AG09319 (cell line): Measurements from ENCODE around the gene DPH3.

ENCODE experiments used
- DNase-seq: peaks from one replicate; pipeline ENCODE4 v3.0.0-alpha.2; 2010; ENCODE audit warnings: low read depth; ENCODE audit errors: extremely low read depth
- TF ChIP-seq, protein P1 (sequence below): IDR thresholded peaks from 2 replicates; pipeline ENCODE4 v1.5.1; 2011; ENCODE audit warnings: low read depth, mild to moderate bottlenecking, inconsistent platforms, low read length, moderate library complexity

Gene DPH3

DNA sequence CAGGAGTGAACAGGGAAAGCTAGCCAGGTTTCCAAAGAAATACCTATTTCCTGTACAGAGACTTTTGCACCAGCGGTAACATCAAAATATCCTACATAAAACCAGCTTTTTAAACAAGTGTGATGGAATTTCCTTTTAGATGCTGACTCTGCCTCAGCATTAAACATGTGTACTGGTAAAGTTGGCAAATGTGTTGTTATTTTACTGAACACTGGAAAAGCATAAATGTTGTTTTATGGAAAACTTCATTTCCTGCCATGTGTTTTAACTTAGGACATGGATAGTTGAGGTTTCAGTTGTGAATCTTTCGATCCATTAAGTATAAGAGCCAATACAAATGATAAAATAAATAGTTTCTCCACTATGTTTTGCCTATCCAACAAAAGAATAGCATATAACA is 15.9 kb upstream of the DPH3 start:
- DNase-seq, result no peak
- TF ChIP-seq, protein P1, sequence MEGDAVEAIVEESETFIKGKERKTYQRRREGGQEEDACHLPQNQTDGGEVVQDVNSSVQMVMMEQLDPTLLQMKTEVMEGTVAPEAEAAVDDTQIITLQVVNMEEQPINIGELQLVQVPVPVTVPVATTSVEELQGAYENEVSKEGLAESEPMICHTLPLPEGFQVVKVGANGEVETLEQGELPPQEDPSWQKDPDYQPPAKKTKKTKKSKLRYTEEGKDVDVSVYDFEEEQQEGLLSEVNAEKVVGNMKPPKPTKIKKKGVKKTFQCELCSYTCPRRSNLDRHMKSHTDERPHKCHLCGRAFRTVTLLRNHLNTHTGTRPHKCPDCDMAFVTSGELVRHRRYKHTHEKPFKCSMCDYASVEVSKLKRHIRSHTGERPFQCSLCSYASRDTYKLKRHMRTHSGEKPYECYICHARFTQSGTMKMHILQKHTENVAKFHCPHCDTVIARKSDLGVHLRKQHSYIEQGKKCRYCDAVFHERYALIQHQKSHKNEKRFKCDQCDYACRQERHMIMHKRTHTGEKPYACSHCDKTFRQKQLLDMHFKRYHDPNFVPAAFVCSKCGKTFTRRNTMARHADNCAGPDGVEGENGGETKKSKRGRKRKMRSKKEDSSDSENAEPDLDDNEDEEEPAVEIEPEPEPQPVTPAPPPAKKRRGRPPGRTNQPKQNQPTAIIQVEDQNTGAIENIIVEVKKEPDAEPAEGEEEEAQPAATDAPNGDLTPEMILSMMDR, result no peak

DNA sequence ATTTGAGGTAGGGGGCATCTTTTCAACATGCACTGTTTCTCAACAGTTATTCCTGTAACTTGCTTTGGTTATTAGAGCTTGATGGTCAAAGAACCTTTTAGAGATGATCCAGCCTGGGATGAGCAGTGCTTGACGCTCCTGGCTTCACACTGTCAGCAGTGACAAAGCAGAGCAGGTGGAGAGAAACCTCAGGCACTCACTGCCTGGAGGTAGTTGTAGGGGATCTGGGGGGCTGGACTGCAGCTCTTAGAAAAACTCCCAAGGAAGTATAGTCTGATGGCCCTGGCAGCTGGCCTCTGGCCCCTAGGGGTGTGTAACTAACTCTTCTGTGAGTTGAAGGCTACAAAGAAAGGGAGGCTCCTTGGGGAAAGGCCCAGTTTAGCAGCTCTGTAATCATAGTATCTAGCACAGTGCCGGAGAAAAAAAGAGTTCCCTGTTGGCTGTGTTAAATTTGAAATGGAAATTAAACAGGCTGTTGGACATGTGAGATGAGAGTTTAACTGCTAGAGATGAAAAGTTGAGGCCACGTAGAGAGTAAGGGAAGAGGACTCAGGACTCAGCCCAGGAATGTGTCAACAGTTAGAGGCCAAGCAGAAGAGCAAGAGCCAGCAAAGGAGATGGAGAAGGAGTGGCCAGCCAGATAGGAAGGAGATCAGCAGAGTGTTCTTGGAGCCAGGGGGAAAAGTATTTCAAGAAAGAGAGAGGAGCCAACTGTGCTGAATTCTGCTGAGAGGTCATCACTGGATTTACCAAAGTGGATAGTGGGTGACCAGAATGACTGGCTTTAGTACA is 14.5 kb upstream of the DPH3 start:
- TF ChIP-seq, protein P1, result no peak
- no peak for DNase-seq

DNA sequence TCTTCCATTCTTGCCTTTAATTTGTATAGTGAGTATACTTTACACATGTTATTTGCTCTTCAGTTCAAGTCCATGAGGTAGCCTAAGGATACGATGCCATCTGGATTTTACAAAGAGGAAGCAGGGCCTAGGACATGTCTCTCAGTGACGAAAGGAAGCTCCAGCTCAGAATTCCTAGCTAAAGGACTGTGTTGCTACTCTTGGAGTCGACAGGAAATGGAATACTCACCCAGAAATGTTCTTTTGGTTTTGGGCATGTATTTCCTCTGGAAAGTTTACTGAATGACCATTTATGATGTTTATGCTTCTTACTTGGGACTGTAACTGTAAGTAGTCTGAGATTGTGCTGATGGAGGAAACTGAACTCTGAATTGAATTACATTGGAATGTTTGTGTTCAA is 12.7 kb upstream of the DPH3 start:
- TF ChIP-seq, protein P1, result no peak
- no peak for DNase-seq

DNA sequence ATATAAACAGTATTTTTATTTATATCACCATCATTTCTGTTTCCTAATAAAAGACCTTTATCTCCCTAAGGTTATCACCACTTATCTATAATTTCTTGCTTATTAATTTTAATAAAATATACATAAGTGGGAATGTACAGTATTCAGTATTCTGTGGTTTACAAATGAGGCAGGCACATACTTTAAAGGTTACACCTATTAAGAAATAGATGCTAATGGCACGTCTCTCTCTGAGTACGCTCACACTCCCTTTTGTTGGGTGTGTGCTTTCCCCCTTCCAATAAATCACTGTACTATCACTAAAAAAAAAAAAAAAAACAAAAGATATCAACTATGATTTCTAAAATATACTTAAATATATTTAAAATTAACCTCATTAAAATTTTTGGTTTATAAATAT is 9.1 kb upstream of the DPH3 start:
- TF ChIP-seq, protein P1, result no peak

DNA sequence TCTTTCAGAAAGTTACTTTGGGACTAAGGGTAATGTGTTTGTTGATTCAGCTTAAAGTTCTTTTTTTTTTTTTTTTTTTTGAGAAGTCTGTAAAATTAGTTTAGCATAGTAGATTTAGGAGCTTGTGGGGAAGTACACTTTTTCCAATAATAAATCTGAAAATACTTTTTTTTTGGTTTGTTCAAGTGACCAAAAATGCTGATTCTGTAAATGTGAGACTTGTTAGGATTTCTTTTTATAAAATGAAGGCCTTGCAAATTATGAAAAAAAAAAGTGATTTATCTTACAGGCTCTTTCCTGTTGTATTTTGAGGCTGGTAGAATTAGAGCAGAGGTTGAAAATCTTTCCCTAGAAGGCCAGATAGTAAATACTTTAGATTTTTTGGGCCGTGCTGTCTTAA is 7.8 kb upstream of the DPH3 start:
- no peak for DNase-seq
- TF ChIP-seq, protein P1, result no peak

More for the DNA sequence above, 9.1 kb upstream of the DPH3 start:
- no peak for DNase-seq

DNA sequence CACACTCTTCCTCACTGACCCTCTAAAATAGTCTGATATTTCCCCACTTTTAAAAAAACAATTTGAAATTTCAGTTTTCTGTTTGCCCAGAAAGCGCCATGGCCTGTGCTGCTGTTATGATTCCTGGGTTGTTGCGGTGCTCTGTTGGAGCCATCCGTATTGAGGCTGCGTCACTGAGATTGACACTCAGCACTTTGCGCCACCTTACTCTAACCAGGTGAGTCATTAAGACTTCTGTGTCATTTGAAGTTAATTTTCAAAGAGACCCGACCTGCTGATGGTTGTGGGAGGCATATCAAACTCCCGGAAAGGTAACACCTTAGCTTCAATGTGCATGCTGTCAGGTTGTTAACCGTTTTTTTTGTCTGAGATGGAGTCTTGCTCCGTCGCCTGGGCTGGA is 6.1 kb upstream of the DPH3 start:
- TF ChIP-seq, protein P1, result no peak
- DNase-seq, result no peak

DNA sequence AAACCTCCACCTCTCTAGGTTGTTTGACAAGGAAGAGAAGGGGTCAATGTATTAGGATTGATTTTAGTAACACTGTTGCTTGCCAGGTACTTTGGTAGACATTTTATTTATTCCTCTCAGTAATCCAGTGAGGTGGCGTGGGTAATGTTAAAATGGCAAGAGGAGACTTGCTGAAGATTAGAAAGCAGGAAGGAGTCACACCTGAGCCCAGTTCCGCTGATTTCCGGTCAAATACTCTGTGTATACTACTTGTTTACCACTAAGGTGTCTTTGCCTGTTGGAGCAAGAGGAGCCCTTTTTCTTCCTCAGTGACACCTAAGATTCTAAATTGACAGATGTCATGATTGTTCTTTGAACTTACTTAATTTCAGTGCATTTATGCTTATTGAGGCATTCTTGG is 2.0 kb upstream of the DPH3 start:
- DNase-seq, result no peak
- TF ChIP-seq, protein P1, result no peak
